ENCODE data around the gene OR56A3.

Gene OR56A3

GRCh38 chr11:5941951-5942350 is at the start of gene OR56A3:
OR56A3 (plus strand) TSS chr11:5942251; CDS start chr11:5947347, 5,096 bp downstream.
- H3K4me3 ChIP-seq (ENCODE audit: low read depth, low read length) = no peak within 1 kb of the TSS
- no peak for TF ChIP-seq CTCF (conservative IDR thresholded peaks at IDR 0.05; ENCODE audit: low read depth, low read length)
- no peak for DNase-seq (ENCODE audit: low read depth)

- TF ChIP-seq CTCF (conservative IDR thresholded peaks at IDR 0.05; ENCODE audit: low read depth, low read length) = no peak
- no peak within 1 kb of the TSS for H3K4me3 ChIP-seq (ENCODE audit: low read depth, low read length)
- no peak for DNase-seq (ENCODE audit: low read depth)
Observed at GRCh38 chr11:5892908-5893307, 49.1 kb upstream of the OR56A3 start, which contains the start of gene OR52E5. OR52E5 (plus strand) TSS chr11:5893208; CDS start chr11:5900777, 7,569 bp downstream.

- no peak for DNase-seq (ENCODE audit: low read depth)
- H3K4me3 ChIP-seq (ENCODE audit: low read depth, low read length) = no peak overlapping the region
- no peak for TF ChIP-seq CTCF (conservative IDR thresholded peaks at IDR 0.05; ENCODE audit: low read depth, low read length)
Observed at GRCh38 chr11:5899534-5899933, 42.5 kb upstream of the OR56A3 start.

- H3K4me3 ChIP-seq (ENCODE audit: low read depth, low read length) = no peak overlapping the region
- no peak for TF ChIP-seq CTCF (conservative IDR thresholded peaks at IDR 0.05; ENCODE audit: low read depth, low read length)
- no peak for DNase-seq (ENCODE audit: low read depth)
Observed at GRCh38 chr11:5910540-5910939, 31.5 kb upstream of the OR56A3 start.

GRCh38 chr11:5922749-5923426 is 19.2 kb upstream of the OR56A3 start:
- no peak for TF ChIP-seq CTCF (conservative IDR thresholded peaks at IDR 0.05; ENCODE audit: low read depth, low read length)
- DNase-seq (ENCODE audit: low read depth) = peak; percentile 2
- no peak overlapping the region for H3K4me3 ChIP-seq (ENCODE audit: low read depth, low read length)

GRCh38 chr11:5923427-5923776 is 18.6 kb upstream of the OR56A3 start:
- no peak for DNase-seq (ENCODE audit: low read depth)
- H3K4me3 ChIP-seq (ENCODE audit: low read depth, low read length) = no peak overlapping the region
- TF ChIP-seq CTCF (conservative IDR thresholded peaks at IDR 0.05; ENCODE audit: low read depth, low read length) = no peak

GRCh38 chr11:5923794-5924193 is 18.3 kb upstream of the OR56A3 start:
- no peak for TF ChIP-seq CTCF (conservative IDR thresholded peaks at IDR 0.05; ENCODE audit: low read depth, low read length)
- H3K4me3 ChIP-seq (ENCODE audit: low read depth, low read length) = no peak overlapping the region
- no peak for DNase-seq (ENCODE audit: low read depth)
